HG03469 (cell line): ENCODE data around the gene MYCBPAP.

Experiments used
- ATAC-seq: cut with Tn5 transposase; IDR thresholded peaks from one replicate; pipeline ENCODE4 v1.9.1; 2021; ENCODE audit warnings: mild to moderate bottlenecking, moderate library complexity, moderate number of reproducible peaks; ENCODE audit not compliant: unreplicated experiment

The MYCBPAP gene

DNA sequence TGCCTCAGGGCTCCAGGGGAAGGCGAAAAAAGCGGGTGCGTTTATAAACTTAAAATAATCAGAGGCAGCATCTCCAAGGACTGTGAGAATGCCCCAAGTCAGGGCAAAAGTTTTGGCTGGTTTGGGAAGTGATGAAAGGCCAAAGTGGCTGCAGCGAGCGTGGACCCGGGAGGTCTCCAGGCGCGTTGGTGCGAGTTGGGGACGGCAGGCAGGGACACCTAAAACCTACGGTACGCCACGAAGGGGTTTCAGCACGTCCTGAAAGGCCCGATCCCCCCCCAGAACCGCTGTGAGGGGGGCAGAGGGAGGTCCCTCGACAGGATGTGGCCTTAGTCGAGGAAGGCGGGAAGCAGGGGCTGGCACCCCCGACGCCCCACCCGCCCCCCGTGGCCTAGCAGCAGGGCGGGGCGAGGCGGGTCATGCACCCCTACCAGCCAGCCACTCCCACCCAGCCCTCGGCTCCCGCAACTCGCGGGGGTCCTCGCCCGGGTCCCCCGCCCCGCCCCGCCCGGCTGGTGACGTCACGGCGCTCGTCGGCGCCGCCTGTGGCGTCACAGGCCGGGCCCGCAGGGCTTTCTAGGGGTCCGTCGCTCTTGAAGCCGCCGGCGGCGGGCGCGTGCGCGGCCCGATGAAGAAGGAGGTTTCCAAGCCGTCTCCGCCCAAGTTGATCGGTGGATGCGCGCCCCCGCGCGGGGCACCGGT, at the start of gene MYCBPAP:
MYCBPAP (plus strand) TSS at position 569 of the 702 bp plus-strand sequence. CDS start 236 bp downstream, outside the sequence.
- ATAC-seq, result peak; percentile 43

- no peak for ATAC-seq
These were observed 49.2 kb upstream of the MYCBPAP start for GRCh38 chr17:50458701-50459676.

DNA sequence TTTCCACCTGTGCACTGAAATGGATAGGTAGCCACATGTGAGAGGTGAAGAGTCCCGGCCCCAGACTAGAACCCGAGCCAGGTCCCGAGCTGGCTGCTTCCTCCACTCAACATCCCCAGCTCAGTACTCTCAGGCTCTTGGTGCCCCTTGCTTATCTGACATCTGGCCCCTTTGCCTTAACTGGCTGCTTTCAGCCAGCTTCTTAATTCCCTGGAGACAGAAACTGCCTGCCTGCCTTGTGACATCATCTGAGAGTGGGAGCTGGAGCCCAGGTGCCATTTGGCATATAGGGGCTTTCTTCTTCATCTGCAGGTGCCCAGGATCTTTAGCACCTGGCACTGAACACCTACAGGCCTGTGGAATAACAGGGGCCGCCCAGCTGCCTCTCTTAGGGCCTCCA, 48.5 kb upstream of the MYCBPAP start:
- no peak for ATAC-seq

GRCh38 chr17:50460831-50461526, 47.3 kb upstream of the MYCBPAP start:
- ATAC-seq, result no peak

DNA sequence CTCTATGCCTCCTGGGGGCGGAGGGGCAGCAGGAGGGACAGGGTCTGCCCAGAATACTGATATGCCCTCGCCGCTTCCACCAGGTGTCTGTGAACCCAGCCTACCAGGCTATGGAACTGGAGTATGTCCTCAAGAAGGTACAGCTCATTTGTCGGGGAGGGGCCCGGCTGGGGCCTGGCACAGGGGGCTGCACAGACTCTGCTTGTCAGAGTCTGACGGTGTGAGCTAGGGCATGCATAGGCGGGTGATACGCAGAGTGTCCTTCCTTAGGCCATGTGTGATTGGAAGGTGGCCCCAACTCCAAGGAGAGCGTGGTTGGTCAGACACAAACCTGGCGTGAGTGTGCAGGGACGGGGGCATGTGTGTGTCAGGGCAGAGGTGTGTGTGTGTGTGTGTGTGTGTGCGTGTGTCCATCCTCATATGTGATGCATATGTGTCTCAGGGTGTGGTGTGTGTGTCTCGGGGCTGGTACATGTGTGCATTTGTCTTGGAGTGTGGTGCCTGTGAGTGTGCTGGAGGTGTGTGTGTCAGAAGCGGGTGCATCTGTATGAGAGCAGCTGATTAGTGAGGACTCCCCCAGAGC, 46.6 kb upstream of the MYCBPAP start:
- ATAC-seq, result no peak

DNA sequence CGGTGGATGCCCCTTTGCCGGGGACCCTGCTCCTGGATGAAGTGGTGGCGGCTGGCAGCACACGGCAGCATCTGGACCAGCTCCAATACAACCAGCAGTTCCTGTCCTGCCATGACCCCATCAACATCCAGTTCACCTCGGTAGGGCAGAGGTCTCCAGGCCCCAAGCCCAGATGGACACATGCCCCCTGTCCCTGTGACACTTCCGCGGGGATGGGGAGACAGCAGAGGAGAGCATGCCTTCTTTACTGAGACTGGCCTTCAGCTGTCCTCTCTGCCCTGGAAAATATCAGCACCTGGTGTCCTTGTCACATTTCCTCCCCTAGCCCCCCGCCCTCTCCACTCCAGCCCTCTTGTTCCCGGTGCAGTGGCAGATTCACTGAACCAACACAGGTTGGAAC, 45.8 kb upstream of the MYCBPAP start:
- ATAC-seq, result no peak

GRCh38 chr17:50464121-50464520, 44.1 kb upstream of the MYCBPAP start:
- no peak for ATAC-seq

DNA sequence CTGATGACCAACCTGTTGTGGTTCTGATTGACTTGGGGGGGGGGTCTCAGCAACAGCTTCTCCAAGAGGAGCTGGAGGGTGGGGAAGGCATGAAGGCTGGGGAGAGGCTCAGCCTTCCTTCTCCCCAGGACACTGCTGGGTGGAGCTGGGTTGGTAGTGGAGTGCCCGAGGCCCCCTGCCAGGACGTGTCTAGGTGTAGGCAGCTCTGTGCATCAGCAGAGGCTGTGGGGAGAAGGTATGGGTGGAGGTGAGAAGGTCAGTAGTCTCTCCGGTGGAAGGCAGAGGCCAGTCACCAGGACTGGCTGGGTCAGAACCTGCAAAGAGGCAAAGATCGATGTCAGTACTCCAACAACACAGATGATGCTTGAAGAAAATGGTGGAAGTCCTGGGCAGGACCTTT, 43.5 kb upstream of the MYCBPAP start:
- ATAC-seq, result no peak

GRCh38 chr17:50465171-50465570, 43.1 kb upstream of the MYCBPAP start:
- no peak for ATAC-seq

GRCh38 chr17:50465635-50466034, 42.6 kb upstream of the MYCBPAP start:
- no peak for ATAC-seq

GRCh38 chr17:50466371-50467113, 41.7 kb upstream of the MYCBPAP start:
- no peak for ATAC-seq

- ATAC-seq, result no peak
These were observed 41.0 kb upstream of the MYCBPAP start for GRCh38 chr17:50467114-50467854.

DNA sequence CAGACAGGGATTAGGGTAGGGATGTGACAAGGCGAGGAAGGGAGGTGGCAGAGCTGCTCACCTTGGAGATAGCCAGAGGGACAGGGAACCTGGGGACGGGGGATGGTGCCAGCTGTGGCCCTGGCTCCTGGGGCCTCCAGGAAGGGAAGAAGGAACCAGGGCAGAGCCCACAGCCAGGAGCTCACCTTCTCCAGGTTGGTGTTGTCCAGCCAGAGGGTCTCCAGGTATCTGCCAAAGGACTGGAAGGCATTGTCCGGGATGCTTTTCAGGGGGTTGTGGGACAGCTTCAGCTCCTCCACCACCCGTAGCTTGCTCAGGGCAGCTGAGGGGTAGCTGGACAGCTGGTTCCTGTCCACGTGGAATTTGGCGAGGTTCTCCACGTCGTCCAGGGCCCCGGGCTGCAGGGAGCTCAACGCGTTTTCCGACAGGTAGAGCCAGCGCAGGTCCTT, 40.4 kb upstream of the MYCBPAP start:
- no peak for ATAC-seq

- ATAC-seq, result no peak
These were observed 39.7 kb upstream of the MYCBPAP start, which contains the start of gene CHAD for GRCh38 chr17:50468304-50469207. Gene CHAD (minus strand): TSS chr17:50468880. CDS start chr17:50468813, 67 bp downstream.

- ATAC-seq, result no peak
These were observed 39.0 kb upstream of the MYCBPAP start for GRCh38 chr17:50469208-50469605.

GRCh38 chr17:50469671-50470305, 38.5 kb upstream of the MYCBPAP start:
- ATAC-seq, result no peak

DNA sequence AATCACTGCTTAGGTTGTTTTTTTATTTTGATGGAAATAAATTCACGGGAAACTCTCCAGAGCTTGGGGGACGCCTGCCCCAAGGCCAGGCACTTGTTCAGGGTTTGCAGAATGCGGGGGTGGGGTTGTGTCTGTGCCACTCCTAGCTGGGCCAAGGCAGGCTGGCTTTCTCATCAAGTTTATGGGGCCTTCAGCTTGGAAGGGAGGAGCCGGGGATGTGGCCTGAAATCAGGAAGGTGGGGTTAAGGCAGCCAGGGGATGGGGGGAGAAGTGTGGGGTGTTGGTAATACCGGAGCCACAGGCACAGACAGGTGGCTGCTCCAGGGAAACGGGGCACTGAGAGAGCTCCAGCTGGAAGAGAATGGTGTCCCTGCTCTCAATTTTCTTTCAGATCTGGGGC, 37.8 kb upstream of the MYCBPAP start:
- no peak for ATAC-seq
